Fibroblast of skin of abdomen (primary cell): ENCODE data around the gene BLCAP. TPM values are rescaled to one million over a fixed set of nuclear protein-coding genes. Genes with fewer than 3 reads are reported as not detected.
"Not testable (repeated sequence)": the region's sequence is repeated elsewhere in the genome, so short reads cannot be mapped to it uniquely, and the experiment has no call there.

ENCODE experiments used
- DNase-seq: peaks from one replicate; pipeline ENCODE4 v3.0.0-alpha.2; 2013
- polyA plus RNA-seq, 2 experiments: library from polyadenylated mRNA; unstranded; fragments of 120-200 nt; gene quantifications; one replicate each; pipeline ENCODE4 v1.2.1, GENCODE V29; 2013; ENCODE audit not compliant: insufficient read length in 2 of 2

The BLCAP gene
- polyA plus RNA-seq (2013, experiment 1 of 2; ENCODE audit: insufficient read length), result 58.1 TPM
- 55.0 TPM for polyA plus RNA-seq (2013, experiment 2 of 2; ENCODE audit: insufficient read length)

- peak; percentile 87 for DNase-seq
These were observed at the start of gene BLCAP for GRCh38 chr20:37527638-37528445. BLCAP (minus strand) TSS chr20:37527876; CDS start chr20:37519174, 8,702 bp downstream.

- DNase-seq, result not testable (repeated sequence)
These were observed 49.8 kb upstream of the BLCAP start for GRCh38 chr20:37577436-37577835.

DNA sequence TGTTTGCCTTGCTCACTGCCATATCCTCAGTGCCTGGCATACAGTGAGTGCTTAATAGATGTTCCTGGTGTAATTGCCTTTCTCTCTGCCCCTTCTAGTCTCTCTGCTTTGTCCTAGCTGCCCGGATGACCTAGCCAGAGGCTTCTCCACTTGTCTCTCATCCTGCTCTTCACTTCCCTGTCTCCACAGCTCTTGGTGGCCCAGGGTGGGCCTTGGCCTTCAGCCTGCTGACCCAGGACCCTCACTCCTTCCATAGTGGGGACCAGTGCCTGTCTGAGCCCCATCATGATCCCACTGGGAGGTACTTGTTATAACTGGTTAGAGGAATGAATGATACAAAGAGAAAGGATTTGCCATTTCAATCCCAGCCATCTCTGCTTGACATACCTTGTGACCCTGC lies 49.2 kb upstream of the BLCAP start:
- DNase-seq, result no peak

DNA sequence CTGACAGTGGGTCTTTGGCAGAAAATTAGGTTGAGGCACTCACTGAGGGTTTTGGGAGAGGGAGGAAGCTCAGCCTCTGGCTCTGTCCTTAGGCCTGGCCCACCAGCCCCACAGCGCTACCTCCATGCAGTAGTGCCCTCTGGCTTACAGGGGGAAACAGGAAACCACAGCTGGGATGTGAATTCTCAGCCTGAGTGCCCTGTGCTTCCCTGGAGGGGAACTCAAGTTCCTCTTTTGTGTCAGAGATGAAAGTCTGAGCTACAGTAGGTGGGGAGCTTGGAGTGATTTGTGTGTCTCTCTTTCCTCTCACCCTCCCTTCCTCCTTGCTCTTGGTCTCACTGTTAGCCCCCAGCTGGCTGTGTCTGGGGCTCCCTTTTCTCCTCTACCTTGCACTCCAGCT lies 48.2 kb upstream of the BLCAP start:
- no peak for DNase-seq

DNA sequence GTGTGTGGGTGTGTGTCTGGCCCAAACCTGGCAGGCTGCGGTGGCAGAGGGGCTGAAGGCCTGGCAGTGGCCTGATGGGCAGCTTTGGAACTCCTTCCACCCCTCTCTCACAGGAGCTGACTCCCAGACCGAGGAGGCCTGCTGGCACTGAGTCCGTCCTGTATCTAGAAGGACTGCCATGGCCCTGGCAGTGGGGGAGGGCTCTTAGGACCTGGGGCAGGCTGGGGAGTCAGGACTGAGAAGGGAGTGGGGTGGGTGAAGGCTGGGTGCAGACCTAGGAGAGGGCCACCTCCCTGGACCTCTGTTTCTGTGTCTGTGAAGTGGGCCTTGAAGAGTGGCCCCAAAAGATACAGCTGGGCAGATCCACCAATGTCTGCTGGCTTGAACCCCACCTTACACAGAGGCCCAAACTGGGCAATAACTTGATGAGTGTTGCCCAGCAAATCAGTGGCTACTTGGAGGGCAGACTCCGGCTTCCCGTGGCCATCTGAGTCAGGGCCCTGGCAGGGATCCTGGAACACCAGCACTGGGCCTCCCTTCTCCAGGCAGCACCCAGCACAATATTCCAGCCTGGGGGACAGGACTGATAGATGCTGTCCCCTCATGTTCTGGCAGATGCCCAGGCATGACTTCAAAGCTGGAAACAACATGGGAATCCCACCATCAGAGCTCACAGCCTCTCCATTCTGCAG lies 46.7 kb upstream of the BLCAP start:
- DNase-seq, result no peak

- no peak for DNase-seq
These were observed 46.0 kb upstream of the BLCAP start for GRCh38 chr20:37573626-37574198.

- no peak for DNase-seq
These were observed 43.4 kb upstream of the BLCAP start for GRCh38 chr20:37571033-37571432.

- DNase-seq, result no peak
These were observed 42.7 kb upstream of the BLCAP start for GRCh38 chr20:37570419-37570818.

DNA sequence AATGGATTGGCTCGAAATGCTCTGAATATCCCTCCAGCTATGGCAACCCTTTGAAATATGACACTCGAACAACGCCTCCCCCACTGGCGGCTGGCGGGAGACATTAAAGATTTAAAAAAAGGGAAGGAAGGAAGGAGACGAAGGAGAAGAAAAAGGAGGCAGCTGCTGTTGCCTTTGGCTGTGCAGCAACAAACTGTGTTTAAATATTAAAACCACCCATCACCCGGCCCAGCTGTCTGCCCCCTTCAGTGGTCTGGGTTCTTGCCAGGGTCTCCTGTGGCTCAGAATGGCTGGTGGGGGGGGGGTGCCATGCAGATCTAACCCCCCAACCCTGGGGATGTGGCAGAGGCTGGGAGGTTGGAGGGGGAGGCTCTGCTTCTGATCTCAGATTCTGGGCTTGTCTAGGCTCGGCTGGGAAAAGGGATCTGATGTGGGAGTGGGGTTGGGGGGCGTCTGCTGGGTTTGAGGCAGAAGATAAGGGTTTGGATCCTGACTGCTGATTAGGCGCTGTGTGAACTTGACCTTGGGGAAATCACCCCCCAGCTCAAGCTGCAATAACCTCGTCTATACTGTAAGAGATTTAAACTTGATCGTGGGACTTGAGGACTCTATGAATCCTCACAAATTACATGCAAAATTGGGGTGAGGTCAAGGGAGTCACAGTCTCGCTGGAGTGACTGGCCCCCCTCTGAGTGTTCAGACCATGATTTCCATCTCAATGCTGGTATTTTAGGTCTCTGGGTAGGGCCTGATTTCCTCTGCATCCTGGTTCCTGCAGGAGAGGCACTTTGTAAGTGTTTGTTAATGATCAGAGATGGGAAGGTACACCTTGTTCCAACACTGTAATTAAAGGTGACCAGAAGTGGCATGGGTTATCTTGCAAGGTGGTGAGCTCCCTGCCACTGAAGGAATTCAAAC lies 40.3 kb upstream of the BLCAP start:
- DNase-seq, result no peak

DNA sequence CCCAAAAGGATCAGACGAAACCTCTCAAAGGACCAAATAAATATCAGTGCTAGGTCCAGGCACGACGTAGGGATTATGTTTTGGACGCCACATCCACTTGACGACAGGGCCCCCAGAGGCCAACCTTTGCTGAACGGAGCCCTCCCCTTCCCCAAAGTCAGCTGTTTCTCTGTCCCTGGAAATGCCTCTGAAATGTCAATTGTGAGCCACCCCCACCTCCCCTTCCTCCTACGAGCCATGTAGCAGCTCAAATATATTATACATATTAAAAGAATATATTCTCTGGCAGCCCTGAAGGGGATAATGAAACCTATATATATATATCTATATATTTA lies 39.6 kb upstream of the BLCAP start:
- DNase-seq, result no peak

DNA sequence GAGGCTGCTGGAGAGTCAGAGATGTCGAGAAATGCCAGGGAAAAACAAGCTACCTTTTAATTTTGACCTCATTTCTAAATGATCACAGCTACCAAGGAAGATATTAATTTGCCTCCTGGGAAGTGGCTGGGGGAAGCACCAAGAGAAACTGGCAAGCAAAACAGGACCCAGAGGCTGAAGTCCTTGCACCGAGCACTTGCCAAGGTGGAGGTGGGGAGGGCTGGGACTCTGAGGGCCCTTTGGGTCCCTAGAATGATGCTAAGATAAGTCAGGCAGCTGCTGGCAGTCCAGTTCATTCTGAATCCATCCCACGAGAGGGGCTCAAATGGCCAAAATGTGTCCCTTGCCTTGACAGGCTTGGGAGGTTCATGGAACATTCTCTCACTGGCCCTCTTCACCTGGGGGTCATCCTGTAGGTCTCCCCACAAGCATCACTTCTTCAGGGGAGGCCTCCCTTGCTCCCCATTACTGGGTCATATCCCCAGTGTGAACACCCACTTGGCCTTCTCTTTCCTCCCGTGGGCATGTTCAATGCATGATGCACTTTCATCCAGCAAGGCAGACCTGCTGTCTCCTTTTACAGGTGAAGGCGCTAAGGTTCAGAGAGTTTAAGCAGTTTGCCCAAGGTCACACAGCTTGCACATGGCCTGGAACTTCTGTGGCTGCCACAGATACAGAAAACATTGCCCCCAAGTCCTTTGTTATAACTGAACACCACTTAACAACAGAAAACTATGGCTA lies 39.1 kb upstream of the BLCAP start:
- no peak for DNase-seq

- no peak for DNase-seq
These were observed 37.6 kb upstream of the BLCAP start for GRCh38 chr20:37565134-37565811.

DNA sequence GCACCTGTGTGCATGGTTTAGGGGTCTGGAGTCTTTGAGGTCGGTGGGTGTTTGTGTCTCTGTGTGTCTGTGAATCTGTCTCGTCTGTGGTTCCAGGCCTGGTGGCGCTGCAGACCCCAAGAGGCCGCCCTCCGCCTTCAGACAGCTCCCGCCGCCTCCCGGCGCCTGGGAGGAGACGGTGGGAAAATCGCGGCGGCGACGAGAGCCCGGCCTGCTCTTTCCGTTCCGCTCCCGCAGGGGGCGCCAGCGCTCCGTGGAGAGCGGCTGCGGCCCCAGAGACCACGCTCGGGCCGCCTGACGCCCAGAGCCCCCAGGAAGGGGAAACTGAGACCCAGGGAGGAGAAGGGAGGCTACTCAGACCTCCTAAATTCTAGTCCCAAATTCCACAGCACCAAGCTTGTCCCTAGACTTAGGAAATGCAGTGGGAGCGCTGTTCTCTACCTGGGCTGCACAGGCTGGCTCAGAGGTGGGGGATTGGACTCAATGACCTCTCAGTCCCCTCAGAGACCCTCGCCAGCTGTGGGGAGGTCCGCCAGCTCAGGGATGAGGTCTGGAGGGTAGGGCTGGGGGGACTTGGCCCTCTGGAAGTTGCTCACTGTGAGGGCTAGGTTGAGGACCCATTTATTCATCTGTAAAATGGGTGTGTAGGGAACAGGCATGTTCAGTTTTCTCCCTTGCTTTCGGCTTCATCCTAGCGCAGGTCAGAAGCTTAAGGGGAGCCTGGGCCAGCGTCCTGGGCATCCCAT lies 36.9 kb upstream of the BLCAP start:
- DNase-seq, result no peak

DNA sequence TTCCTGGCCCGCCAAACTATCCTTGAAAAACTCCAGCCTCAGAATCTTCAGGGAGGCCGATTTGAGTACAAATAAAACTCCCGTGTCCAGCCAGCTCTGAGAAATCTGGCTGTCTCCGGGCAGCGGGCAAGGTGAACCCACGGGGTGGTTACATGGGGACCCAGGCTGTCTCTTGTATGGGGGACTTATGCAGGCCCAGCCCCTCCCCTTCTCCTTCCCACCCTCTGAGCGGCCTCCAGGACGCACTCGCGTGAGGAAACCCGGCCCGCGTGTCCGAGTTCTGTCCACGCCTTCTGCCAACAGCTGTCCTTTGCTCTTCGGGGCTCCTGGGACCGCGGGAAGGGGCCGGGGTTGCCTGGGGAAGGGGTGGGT lies 36.3 kb upstream of the BLCAP start:
- no peak for DNase-seq

- no peak for DNase-seq
These were observed 35.2 kb upstream of the BLCAP start for GRCh38 chr20:37562695-37563480.

GRCh38 chr20:37560629-37561028 lies 33.0 kb upstream of the BLCAP start:
- DNase-seq, result no peak

DNA sequence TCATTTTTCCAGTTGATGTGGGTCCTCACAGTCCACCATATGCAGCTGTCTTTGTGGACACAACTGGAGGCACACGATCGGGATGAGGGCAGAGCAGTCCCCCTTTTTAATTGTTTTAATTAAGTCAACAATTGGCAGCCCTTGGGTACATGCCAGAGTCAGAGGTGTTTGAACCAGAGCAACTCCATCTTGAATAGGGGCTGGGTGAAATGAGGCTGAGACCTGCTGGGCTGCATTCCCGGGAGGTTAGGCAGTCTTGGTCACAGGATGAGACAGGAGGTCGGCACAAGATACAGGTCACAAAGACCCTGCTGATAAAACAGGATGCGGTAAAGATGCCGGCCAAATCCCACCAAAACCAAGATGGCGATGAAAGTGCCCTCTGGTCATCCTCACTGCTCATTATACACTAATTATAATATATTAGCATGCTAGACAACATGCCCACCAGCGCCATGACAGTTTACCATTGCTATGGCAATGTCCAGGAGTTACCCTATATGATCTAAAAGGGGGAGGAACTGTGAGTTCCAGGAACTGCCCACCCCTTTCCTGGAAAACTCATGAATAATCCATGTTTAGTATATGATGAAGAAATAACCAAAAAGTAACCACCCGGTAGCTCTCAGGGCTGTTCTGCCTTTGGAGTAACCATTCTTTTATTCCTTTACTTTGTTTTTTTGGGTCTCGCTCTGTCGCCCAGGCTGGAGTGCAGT lies 31.8 kb upstream of the BLCAP start:
- no peak for DNase-seq

- DNase-seq, result no peak
These were observed 31.1 kb upstream of the BLCAP start for GRCh38 chr20:37558779-37559178.

DNA sequence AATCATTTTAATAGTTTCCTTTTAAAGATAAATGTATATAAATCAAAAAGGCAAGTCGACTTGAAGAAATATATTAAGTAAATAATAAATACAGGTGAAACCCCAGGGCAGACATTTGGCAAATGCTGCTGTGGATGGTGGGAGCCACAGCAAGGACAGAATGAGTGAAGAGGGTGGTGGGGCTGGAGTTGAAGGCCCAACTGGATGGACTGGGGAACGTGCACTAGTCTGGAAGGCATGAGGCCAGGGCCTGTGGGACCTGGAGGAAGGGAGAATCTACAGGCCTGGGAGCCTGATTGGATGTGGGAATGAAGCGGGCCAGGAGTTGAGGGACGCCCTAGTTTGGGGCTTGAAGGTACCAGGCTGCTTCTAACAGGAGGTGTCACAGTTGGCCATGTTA lies 30.6 kb upstream of the BLCAP start:
- no peak for DNase-seq
